GM18909 (cell line): ENCODE data around the gene TAF1L.
A peak's percentile ranks its signal among the peaks of the same experiment; 100 is the strongest.
"Not testable (repeated sequence)": the region's sequence is repeated elsewhere in the genome, so short reads cannot be mapped to it uniquely, and the experiment has no call there.

Experiments
- ATAC-seq: cut with Tn5 transposase; IDR thresholded peaks from one replicate; pipeline ENCODE4 v1.9.1; 2021; ENCODE audit warnings: mild to moderate bottlenecking; ENCODE audit not compliant: unreplicated experiment, poor library complexity

Gene TAF1L

GRCh38 chr9:32635362-32635761, at the start of gene TAF1L:
Gene TAF1L, minus strand, starts transcription at chr9:32635669. Its CDS starts 90 bp downstream, at chr9:32635579.
- ATAC-seq: no peak

- no peak for ATAC-seq
Measured at GRCh38 chr9:32681751-32682150, 46.3 kb upstream of the TAF1L start.

DNA sequence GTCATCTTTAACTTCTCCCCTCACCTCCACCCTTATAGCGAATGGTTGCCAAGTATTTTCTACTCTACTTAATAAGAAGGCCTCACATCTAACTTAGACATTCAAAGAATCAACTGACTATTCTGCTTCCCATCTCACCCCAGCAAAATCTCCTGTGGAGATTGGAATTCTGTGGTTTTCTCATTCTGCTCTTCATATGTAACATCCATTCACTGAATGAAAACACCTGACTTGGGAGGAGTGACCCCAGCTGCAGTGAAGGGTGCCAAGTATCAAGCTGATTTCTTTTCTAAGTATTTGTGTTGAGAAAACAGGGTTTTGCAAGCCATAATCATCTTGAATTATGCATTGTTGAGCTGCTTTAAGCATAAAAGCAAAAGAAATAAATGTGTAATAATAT, 42.5 kb upstream of the TAF1L start:
- ATAC-seq: no peak

GRCh38 chr9:32672469-32672868, 37.0 kb upstream of the TAF1L start:
- ATAC-seq: no peak

DNA sequence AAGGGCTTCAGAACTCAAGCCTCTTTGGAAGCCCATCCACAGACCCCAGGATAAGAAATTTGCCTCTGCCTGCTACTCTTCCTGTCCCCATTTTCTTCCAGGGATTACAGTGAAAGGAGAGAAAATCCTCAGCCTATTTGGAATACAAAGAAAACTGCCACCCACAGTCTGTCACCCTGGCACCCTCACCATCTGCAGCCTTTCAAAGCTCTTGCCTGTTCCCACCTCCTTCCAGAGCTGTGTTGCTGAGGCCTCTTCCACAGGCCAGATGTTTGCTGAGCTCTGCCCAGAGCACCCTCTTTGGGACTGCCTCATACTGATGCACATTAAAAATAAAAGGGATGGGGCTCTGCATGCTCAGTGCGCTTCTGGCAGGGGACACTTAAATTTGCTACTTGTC, 35.9 kb upstream of the TAF1L start:
- ATAC-seq: no peak

- no peak for ATAC-seq
Measured at GRCh38 chr9:32665101-32665500, 29.6 kb upstream of the TAF1L start.

DNA sequence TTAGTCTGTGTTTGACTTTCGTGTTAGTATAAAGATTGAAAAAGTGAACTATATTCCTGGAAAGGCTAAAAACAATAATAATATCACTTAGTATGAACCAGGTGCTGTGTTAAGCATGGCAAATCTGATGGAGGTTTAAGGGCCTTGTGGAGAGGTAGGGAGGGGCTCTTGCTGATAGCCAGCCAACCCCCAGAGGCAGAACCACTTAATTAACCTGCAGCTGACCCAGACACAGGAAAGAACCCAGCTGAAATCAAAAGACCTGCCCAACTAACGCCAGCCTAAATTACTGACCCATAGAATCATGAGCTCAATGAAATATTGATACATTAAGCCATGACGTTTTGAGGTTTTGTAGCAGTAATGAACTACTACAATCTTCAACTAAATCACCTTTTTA, 28.3 kb upstream of the TAF1L start:
- ATAC-seq: no peak

DNA sequence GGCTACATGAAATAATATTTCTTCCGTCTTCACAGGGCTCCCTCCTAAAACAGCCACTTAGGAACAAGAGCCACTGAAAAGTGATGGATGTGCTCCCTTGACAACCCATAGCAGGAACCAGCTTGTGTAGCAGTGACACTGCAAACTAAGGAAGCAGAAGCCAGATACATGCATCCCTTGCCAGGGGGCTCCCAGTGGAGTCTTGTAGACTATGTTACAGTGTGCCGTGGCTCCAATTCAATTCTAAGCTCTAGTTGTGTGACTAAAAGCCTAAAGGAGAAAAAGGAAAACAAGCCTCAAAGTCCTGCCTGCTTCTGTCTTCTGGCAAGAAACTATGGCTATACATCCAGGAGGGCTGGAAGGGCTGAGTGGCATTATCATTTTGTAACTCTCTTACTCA, 12.2 kb upstream of the TAF1L start:
- no peak for ATAC-seq

GRCh38 chr9:32644698-32645097, 9.2 kb upstream of the TAF1L start:
- no peak for ATAC-seq

- not testable (repeated sequence) for ATAC-seq
Measured at GRCh38 chr9:32633151-32633550, 2.3 kb downstream of the TAF1L start.

GRCh38 chr9:32631991-32632390, 3.5 kb downstream of the TAF1L start:
- ATAC-seq: no peak

DNA sequence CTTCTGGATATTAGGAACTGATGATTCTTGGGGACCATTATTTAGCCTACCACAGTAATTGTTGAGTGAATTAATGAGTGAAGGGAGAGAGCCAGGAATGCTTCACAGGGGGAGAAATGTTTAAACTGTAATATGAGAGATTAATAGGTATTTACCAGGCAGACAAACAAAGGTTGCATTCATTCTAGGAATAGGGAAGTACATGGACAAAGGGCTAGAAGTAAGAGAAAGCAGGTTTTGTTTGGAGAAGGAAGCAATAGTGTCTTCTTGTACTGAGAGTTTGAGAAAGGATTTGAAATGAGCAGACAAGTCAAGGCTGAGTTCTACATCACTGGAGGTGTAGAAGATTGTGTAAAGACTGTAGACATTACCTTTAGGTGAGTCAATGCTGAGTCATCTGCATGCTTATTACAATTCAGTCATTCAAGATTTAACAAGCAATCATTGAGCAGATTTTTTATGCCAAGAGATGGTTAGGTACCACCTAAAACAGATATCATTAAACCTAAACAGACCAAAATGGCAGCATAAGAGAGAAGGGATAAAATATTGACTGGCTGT, 8.0 kb downstream of the TAF1L start:
- no peak for ATAC-seq

DNA sequence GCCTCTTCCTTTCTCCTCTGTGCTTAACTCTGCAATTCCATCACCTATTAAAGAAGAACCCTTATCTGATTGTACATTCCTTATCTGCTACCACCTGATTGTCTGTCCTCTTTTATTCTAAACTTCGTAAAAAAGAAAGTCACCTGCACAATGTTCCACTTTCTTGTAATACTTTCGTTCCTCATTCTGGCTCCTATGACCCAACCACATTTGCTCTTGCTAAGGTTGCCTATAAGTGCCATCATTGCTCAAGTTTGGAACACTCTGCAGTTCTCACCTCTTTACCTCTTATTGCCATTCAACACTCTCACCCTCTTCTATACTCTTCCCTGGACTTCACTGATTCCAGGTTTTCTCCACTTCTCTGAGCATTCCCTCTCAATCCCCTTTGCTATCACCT, 10.1 kb downstream of the TAF1L start:
- no peak for ATAC-seq

DNA sequence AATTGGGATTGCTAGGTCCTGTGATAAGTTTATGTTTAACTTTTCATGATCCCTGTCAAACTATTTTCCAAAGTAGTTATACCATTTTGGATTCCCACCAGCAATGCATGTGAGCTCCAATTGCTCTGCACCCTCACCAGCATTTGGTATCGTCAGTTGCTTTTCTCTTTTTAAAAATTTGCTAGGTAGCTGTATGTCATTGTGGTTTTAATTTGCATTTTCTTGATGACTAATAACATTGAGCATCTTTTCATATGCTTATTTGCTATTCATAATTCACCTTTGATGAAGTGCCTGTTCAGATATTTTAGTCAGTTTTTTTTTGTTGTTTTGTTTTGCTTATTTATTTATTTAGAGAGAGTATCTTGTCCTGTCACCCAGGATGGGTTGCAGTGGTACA, 12.5 kb downstream of the TAF1L start:
- ATAC-seq: no peak

DNA sequence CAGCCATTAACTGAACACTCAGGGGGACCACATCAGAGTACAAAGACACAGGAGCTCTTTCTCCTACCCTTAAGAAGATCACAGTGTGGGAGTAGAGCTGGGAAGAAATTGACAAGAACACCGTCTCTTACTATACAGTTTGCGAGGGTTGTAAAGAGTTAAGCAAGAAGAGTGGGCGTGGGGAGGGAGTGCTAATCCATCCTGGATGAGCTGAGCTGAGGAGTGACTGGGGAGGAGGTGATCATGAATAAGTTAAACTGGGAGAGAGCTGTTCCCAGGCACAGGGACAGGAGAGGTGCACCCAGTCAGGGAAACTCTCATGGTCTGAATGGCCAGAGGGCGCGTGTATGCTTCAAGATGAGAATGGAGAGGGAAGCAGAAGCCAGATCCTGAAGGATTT, 17.2 kb downstream of the TAF1L start:
- no peak for ATAC-seq

GRCh38 chr9:32606811-32607210, 28.7 kb downstream of the TAF1L start:
- no peak for ATAC-seq

DNA sequence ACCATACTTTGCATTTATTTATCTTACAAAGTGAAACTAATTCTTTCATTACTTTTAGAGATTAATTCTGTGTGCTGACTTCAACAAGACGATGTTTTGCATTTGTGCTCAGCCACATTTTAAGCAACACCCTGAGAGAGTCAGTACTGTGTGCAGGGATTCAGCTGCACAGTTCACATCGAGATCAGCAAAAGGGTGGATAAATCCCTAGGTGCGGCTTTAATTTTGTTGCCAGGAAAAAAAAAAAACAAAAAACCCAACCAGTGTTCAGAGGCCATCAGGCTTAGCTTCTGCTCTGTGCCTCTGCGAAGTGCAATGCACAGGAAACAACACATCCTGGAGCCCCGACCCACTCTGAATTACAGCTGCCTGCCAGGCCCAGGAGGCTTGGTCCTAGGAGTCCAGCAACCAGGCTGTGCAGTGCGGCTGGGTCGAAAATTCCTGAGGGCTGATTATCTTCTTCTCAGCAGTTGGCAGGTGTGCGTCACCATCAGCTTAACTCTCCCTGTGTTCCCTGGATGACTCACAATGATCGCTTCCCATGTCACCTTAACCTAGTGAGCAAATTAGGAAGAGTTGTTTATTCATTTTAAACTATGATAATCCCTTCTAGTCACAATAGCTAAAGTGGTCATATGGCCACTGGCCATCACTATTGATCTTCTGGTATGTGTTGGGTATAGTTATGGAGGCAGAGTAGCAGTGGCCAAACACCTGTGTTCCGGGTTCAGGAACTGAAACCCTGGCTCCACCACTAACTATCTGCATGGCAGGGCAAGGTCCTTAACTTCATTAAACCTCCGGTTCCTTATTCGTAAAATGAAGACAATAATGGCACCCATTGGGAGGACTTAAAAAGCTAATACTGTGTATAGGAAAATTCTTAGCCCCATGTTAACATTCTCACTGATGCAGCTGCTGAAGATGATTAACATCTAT, 31.3 kb downstream of the TAF1L start:
- peak; percentile 77 for ATAC-seq

DNA sequence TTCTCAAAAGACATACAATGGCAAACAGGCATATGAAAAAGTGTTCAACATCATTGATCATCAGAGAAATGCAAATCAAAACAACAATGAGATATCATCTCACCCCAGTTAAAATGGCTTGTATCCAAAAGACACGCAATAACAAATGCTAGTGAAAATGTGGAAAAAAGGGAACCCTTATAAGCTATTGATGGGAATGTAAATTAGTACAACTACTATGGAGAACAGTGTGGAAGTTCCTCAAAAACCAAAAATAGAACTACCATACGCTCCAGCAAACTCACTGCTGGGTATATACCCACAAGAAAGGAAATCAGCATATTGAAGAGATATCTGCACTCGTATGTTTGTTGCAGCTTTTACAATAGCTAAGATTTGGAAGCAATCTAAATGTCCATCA, 36.4 kb downstream of the TAF1L start:
- ATAC-seq: not testable (repeated sequence)

DNA sequence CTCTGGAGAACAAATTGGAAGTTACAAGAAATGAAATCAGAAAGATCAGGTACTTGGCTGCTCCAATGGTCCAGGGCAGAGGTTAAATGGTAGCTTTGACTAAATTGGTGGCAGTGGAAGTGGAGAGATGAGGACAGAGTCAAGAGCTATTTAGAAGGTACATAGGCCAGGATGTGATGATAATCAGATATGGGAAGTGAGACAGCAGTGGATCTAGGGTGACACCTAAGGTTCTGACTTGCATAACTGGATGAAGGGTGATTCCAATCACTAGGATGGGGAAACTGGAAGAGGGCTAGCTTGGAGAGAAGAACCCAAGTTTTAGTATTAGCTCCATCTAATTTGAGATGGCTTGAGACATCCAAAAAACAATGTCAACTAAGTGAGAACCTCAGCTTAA, 38.5 kb downstream of the TAF1L start:
- no peak for ATAC-seq

- ATAC-seq: no peak
Measured at GRCh38 chr9:32596096-32596865, 39.2 kb downstream of the TAF1L start.

DNA sequence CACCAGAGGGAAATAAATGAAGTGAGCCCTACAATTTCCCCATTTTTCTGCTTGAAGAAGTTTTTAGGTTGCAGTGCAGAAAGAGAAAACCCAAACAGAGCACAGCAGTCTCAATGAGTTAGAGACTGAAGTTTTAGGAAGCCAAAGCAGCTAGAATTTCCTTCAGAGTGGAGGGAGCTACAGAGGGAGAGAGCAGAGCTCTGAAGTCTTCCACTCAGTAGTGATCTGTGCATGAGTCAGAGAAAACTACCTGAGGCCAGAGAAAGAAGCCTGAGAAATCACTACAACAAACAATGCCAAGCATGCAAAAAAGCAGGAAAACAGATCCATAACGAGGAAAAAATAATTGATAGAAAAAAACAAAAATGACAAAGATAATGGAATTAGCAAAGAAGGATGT, 44.6 kb downstream of the TAF1L start:
- ATAC-seq: no peak
